Retina (tissue), 1 donor: Measurements from ENCODE around the gene NEUROD6.

Experiments
- DNase-seq: peaks from one replicate; pipeline ENCODE4 v3.0.0-alpha.2; 2016

NEUROD6 gene

GRCh38 chr7:31333291-31333690 lies 7.2 kb downstream of the NEUROD6 start:
- no peak for DNase-seq

- peak; percentile 22 for DNase-seq
Observed at GRCh38 chr7:31327071-31327470, 13.5 kb downstream of the NEUROD6 start.

- DNase-seq: peak; percentile 52
Observed at GRCh38 chr7:31326416-31326815, 14.1 kb downstream of the NEUROD6 start.

GRCh38 chr7:31323101-31323500 lies 17.4 kb downstream of the NEUROD6 start:
- no peak for DNase-seq

GRCh38 chr7:31320675-31321074 lies 19.9 kb downstream of the NEUROD6 start:
- DNase-seq: no peak

GRCh38 chr7:31318313-31318712 lies 22.2 kb downstream of the NEUROD6 start:
- no peak for DNase-seq

GRCh38 chr7:31316876-31317275 lies 23.6 kb downstream of the NEUROD6 start:
- no peak for DNase-seq

- no peak for DNase-seq
Observed at GRCh38 chr7:31315758-31316157, 24.8 kb downstream of the NEUROD6 start.

- no peak for DNase-seq
Observed at GRCh38 chr7:31314781-31315180, 25.7 kb downstream of the NEUROD6 start.

GRCh38 chr7:31312889-31313288 lies 27.6 kb downstream of the NEUROD6 start:
- DNase-seq: no peak

GRCh38 chr7:31311552-31311951 lies 29.0 kb downstream of the NEUROD6 start:
- DNase-seq: no peak

GRCh38 chr7:31310321-31310935 lies 30.1 kb downstream of the NEUROD6 start:
- no peak for DNase-seq

GRCh38 chr7:31309407-31309806 lies 31.1 kb downstream of the NEUROD6 start:
- no peak for DNase-seq

GRCh38 chr7:31308652-31309051 lies 31.9 kb downstream of the NEUROD6 start:
- DNase-seq: no peak

- no peak for DNase-seq
Observed at GRCh38 chr7:31307972-31308371, 32.6 kb downstream of the NEUROD6 start.

- no peak for DNase-seq
Observed at GRCh38 chr7:31305260-31305659, 35.3 kb downstream of the NEUROD6 start.

- no peak for DNase-seq
Observed at GRCh38 chr7:31304446-31304845, 36.1 kb downstream of the NEUROD6 start.

GRCh38 chr7:31302356-31302755 lies 38.2 kb downstream of the NEUROD6 start:
- no peak for DNase-seq

GRCh38 chr7:31299336-31299735 lies 41.2 kb downstream of the NEUROD6 start:
- DNase-seq: no peak

GRCh38 chr7:31290601-31291000 lies 49.9 kb downstream of the NEUROD6 start:
- DNase-seq: no peak
